HEK293T (cell line): ENCODE measurements around the gene FIS1.
"Not testable (repeated sequence)": the region's sequence is repeated elsewhere in the genome, so short reads cannot be mapped to it uniquely, and the experiment has no call there.

Experiments
- CTCF ChIA-PET: fragments of 350-600 bp; formaldehyde crosslinking; extraction: SDS; loops from one replicate; lab custom pipeline; 2021; ENCODE audit warnings: antibody characterized with exemption, inconsistent platforms; lab: Yijun Ruan, JAX
- POLR2A ChIA-PET: fragments of 350-600 bp; formaldehyde crosslinking; extraction: SDS; loops from one replicate; lab custom pipeline; 2020; ENCODE audit warnings: antibody characterized with exemption, inconsistent platforms; lab: Yijun Ruan, JAX
- DNase-seq: peaks from one replicate; pipeline ENCODE4 v3.0.0; 2012; ENCODE audit warnings: mixed read lengths; ENCODE audit errors: extremely low spot score
- ARNT ChIP-seq: fragments of 450-650 bp; IDR thresholded peaks from 2 replicates; pipeline ENCODE4 v1.6.1; 2017; ENCODE audit warnings: mild to moderate bottlenecking
- BHLHE40 ChIP-seq: fragments of 450-650 bp; IDR thresholded peaks from 2 replicates; pipeline ENCODE4 v1.6.1; 2016; ENCODE audit warnings: mild to moderate bottlenecking, moderate library complexity, borderline replicate concordance
- CTBP1 ChIP-seq: fragments of 450-650 bp; IDR thresholded peaks from 2 replicates; pipeline ENCODE4 v1.6.1; 2016; ENCODE audit warnings: borderline replicate concordance
- ELF4 ChIP-seq: fragments of 450-650 bp; IDR thresholded peaks from 2 replicates; pipeline ENCODE4 v1.6.1; 2017; ENCODE audit warnings: antibody characterized with exemption
- FOXA1 ChIP-seq: fragments of 450-650 bp; IDR thresholded peaks from 2 replicates; pipeline ENCODE4 v1.6.1; 2016; ENCODE audit warnings: mild to moderate bottlenecking
- FOXK2 ChIP-seq: fragments of 450-650 bp; IDR thresholded peaks from 2 replicates; pipeline ENCODE4 v1.6.1; 2016; ENCODE audit warnings: mild to moderate bottlenecking
- FOXM1 ChIP-seq: fragments of 450-650 bp; IDR thresholded peaks from 2 replicates; pipeline ENCODE4 v1.6.1; 2017; ENCODE audit warnings: mild to moderate bottlenecking, borderline replicate concordance
- HDGF ChIP-seq: fragments of 450-650 bp; IDR thresholded peaks from 2 replicates; pipeline ENCODE4 v1.6.1; 2017; ENCODE audit warnings: antibody characterized with exemption, borderline replicate concordance
- L3MBTL2 ChIP-seq: fragments of 450-650 bp; conservative IDR thresholded peaks from 2 replicates; pipeline ENCODE4 v1.6.1; 2016; ENCODE audit warnings: mild to moderate bottlenecking
- LEF1 ChIP-seq: fragments of 450-650 bp; IDR thresholded peaks from 2 replicates; pipeline ENCODE4 v1.6.1; 2017; ENCODE audit warnings: mild to moderate bottlenecking, borderline replicate concordance
- NFRKB ChIP-seq: fragments of 450-650 bp; IDR thresholded peaks from 2 replicates; pipeline ENCODE4 v1.6.1; 2016; ENCODE audit warnings: mild to moderate bottlenecking, moderate library complexity
- SP1 ChIP-seq: fragments of 450-650 bp; IDR thresholded peaks from 2 replicates; pipeline ENCODE4 v1.6.1; 2017
- SUZ12 ChIP-seq: fragments of 450-650 bp; IDR thresholded peaks from 2 replicates; pipeline ENCODE4 v1.6.1; 2016; ENCODE audit warnings: mild to moderate bottlenecking
- TARDBP ChIP-seq: fragments of 450-650 bp; IDR thresholded peaks from 2 replicates; pipeline ENCODE4 v1.6.1; 2016
- ZNF384 ChIP-seq: fragments of 450-650 bp; IDR thresholded peaks from 2 replicates; pipeline ENCODE4 v1.6.1; 2016
- TF ChIP-seq, protein P1 (sequence below): fragments of 450-650 bp; IDR thresholded peaks from 2 replicates; pipeline ENCODE4 v1.6.1; 2016

The FIS1 gene

DNA sequence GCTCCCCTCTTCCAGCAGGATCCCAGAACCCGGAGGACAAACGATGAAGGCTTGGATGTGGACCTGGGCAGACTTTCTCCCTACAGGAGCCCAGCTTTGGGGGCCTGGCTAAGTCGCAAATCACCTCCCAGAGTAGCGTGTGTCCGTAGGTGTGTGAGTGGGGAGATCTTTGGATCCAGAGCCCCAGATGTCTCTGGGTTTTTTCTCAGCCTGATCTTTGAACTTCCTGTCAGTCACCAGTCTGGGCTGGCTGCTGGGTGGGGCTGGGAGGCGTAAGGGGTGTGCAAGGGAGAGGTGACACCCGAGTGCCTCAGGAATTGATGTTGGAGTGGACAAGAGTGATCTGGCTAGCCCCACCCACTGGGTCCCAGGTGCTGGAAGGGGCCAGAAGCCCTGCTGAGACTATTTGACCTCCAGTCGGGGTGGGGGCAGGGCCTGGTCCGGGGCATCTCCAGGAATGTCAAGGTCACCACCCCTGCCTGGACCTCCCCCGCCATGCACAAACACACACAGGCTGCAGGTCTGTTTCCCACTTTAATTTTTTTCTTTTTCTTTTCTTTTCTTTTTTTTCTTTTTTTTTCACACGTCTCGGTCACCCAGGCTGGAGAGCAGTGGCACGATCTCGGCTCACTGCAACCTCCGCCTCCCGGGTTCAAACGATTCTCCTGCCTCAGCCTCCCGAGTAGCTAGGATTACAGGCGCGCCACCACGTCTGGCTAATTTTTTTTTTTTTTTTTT lies 43.9 kb downstream of the FIS1 start, which contains the start of gene MOGAT3:
MOGAT3 (minus strand) TSS at position 175 of the 738 bp plus-strand sequence. CDS start 182 bp downstream, outside the sequence.
- POLR2A ChIA-PET, result interaction anchor here (0.6 to 0.9 kb wide), 2 partner anchors 17 to 19 kb away, joined by 3 read pairs; partner anchors contain the start of genes PLOD3 and ZNHIT1
- CTCF ChIA-PET, result interaction anchor here (2.0 kb wide), 1 partner anchor 57 kb away, joined by 5 read pairs; no protein-coding TSS in a partner anchor
- TF ChIP-seq L3MBTL2, result no peak
- TF ChIP-seq SP1, result no peak
- TF ChIP-seq CTBP1, result no peak
- no peak for TF ChIP-seq SUZ12
- no peak for DNase-seq

DNA sequence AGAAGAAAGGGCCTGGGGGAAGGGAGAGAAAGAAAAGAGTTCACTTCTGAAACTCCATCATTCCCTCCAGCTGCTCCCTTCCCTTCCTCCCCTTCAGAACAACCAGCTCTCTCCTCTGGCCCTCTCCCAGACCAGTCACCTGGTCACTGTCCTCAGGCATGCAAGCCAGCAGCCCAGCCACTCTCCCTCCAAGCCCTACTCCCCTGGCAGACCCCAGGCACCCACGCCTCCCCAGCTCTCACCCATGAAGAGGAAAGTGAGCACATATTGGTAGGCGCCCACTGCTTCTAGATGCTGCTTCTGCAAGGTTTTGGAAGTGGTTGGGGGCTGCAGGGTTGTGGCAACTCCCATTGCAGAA lies 44.4 kb downstream of the FIS1 start:
- CTCF ChIA-PET, result interaction anchor here (0.6 to 2.0 kb wide), 4 partner anchors 18 to 82 kb away, joined by 3 to 5 read pairs (median 3); partner anchors contain the start of gene ZNHIT1
- TF ChIP-seq ELF4, result no peak
- no peak for TF ChIP-seq ZNF384
- TF ChIP-seq TARDBP, result no peak
- TF ChIP-seq SP1, result no peak
- TF ChIP-seq BHLHE40, result no peak
- TF ChIP-seq CTBP1, result no peak
- no peak for TF ChIP-seq HDGF
- TF ChIP-seq NFRKB, result no peak
- no peak for TF ChIP-seq FOXA1
- no peak for TF ChIP-seq FOXM1
- no peak for DNase-seq
- POLR2A ChIA-PET, result interaction anchor here (0.6 to 0.9 kb wide), 2 partner anchors 17 to 18 kb away, joined by 3 read pairs; partner anchors contain the start of genes PLOD3 and ZNHIT1

DNA sequence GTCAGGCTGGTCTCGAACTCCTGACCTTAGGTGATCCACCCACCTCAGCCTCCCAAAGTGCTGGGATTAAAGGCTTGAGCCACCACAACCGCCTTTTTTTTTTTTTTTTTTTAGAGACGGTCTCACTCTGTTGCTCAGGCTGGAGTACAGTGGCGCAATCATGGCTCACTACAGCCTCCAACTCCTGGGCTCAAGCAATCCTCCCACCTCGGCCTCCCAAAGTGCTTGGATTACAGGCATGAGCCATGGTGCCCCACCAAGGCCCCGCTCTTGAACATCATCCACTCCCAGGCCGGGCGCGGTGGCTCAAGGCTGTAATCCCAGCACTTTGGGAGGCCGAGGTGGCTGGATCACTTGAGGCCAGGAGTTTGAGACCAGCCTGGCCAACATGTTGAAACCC lies 45.4 kb downstream of the FIS1 start:
- CTCF ChIA-PET, result interaction anchor here (1.1 to 1.3 kb wide), 2 partner anchors 19 to 62 kb away, joined by 3 read pairs; partner anchors contain the start of gene ZNHIT1
- DNase-seq, POLR2A ChIA-PET: not testable (repeated sequence)

DNA sequence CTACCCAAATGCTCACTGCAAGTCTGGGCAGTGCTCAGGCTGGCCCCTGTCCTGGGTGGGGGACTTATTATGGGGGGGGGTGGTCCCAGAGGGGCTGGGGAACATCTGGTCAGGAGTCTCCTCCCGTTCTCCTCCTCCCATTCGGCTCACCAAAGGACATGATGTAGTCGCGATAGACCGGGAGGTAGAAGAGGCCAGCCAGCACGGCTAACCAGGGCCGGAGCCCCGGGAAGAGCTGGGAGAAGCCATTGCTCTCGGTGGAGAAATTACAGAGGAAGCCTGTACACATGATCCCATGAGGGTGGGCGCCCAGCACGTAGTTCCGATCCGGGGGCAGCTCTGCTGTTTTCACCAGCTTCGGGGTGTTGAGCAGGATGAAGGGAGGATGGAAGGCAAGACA lies 46.4 kb downstream of the FIS1 start:
- ChIA-PET CTCF (no interaction called here), POLR2A (interaction anchor here (0.6 kb wide), 1 partner anchor 12 kb away, joined by 3 read pairs; no protein-coding TSS in a partner anchor)
- TF ChIP-seq NFRKB (no peak), ARNT (no peak), BHLHE40 (no peak), FOXM1 (no peak), FOXK2 (no peak), FOXA1 (no peak), ZNF384 (no peak), HDGF (no peak), SUZ12 (no peak), L3MBTL2 (no peak)
- TF ChIP-seq, protein P1, sequence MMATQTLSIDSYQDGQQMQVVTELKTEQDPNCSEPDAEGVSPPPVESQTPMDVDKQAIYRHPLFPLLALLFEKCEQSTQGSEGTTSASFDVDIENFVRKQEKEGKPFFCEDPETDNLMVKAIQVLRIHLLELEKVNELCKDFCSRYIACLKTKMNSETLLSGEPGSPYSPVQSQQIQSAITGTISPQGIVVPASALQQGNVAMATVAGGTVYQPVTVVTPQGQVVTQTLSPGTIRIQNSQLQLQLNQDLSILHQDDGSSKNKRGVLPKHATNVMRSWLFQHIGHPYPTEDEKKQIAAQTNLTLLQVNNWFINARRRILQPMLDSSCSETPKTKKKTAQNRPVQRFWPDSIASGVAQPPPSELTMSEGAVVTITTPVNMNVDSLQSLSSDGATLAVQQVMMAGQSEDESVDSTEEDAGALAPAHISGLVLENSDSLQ, result no peak
- DNase-seq, result no peak

DNA sequence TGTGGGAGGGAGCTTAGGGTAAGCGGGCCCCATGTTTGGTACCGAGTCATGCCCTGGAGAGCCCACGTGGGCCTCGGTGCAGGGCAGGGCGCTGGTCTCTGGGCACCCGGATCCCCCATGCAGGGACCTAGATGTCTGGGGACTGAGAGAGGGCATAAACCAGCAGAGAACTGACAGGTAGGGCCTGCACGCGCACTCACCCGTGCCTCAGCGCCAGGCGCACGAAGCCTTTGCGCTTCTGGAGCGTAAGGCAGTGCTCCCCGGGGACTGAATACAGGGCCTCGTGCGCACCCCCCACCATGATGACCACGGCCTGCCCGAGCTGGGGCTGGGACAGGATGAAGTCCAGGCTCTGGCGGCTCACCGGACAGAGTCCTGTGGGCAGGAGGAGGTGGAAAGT lies 46.9 kb downstream of the FIS1 start:
- TF ChIP-seq SP1, result no peak
- no peak for TF ChIP-seq CTBP1
- no peak for TF ChIP-seq ARNT
- TF ChIP-seq, protein P1, result no peak
- no peak for TF ChIP-seq SUZ12
- TF ChIP-seq FOXM1, result no peak
- no peak for TF ChIP-seq FOXA1

DNA sequence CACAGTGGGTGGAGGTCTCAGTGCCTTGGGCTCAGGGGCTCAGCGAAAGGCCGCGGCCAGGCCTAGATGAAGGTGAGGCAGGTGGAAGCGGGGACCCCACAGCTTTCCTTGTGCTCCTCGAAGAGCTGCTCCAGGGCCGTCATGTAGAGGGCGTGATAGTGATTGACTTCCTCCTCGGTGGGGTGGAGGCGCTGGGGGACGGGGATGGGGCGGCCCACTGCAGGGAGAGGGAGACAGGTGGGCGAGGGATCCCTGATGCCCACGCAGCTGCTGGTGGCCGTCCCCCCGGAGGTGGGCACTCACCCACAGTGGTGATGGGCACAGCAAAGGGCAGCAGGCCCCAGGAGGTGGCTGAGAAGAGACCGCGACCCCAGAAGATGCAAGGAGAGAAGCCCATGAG lies 49.0 kb downstream of the FIS1 start:
- CTCF ChIA-PET, result interaction anchor here (5.5 kb wide), 1 partner anchor 54 kb away, joined by 112 read pairs; no protein-coding TSS in a partner anchor

More for the DNA sequence above, 46.9 kb downstream of the FIS1 start:
- ChIA-PET CTCF (no interaction called here), POLR2A (no interaction called here)
- DNase-seq, result no peak

More for the DNA sequence above, 49.0 kb downstream of the FIS1 start:
- no peak for TF ChIP-seq FOXA1
- no peak for TF ChIP-seq LEF1
- no peak for TF ChIP-seq ZNF384
- no peak for TF ChIP-seq L3MBTL2
- TF ChIP-seq TARDBP, result no peak
- no peak for TF ChIP-seq CTBP1
- no peak for TF ChIP-seq NFRKB
- TF ChIP-seq FOXM1, result no peak
- no peak for DNase-seq
- POLR2A ChIA-PET, result interaction anchor here (0.8 kb wide), 1 partner anchor 13 kb away, joined by 3 read pairs; no protein-coding TSS in a partner anchor
